Subcutaneous abdominal adipose tissue (tissue), 5 donors: ENCODE results near the gene PPP1R13L.
"Not testable (repeated sequence)": the region's sequence is repeated elsewhere in the genome, so short reads cannot be mapped to it uniquely, and the experiment has no call there.

Source experiments
- H3K27ac ChIP-seq: one replicate; pipeline ENCODE4 v1.7.0; 2013; ENCODE audit warnings: low read depth, mild to moderate bottlenecking, inconsistent platforms, low read length, moderate library complexity
- H3K27me3 ChIP-seq, 5 donors: one replicate each; pipeline ENCODE4 v1.7.0; 2013; ENCODE audit warnings: low read length in 5 of 5, inconsistent platforms in 1 of 5; ENCODE audit not compliant: control insufficient read depth in 5 of 5, insufficient read depth in 4 of 5
- H3K36me3 ChIP-seq, 5 donors: one replicate each; pipeline ENCODE4 v1.7.0; 2013; ENCODE audit warnings: low read length in 5 of 5; ENCODE audit not compliant: control insufficient read depth in 5 of 5, insufficient read depth in 5 of 5
- H3K4me1 ChIP-seq, 5 donors: one replicate each; pipeline ENCODE4 v1.7.0; 2013; ENCODE audit warnings: low read length in 5 of 5, mild to moderate bottlenecking in 3 of 5, moderate library complexity in 1 of 5; ENCODE audit not compliant: control insufficient read depth in 5 of 5, insufficient read depth in 5 of 5
- H3K4me3 ChIP-seq, 5 donors: one replicate each; pipeline ENCODE4 v1.7.0; 2013; ENCODE audit warnings: low read length in 5 of 5, low read depth in 1 of 5
- H3K9ac ChIP-seq, 5 donors: one replicate each; pipeline ENCODE4 v1.7.0; 2013; ENCODE audit warnings: low read length in 5 of 5, mild to moderate bottlenecking in 4 of 5, moderate library complexity in 3 of 5
- H3K9me3 ChIP-seq, 5 donors: one replicate each; pipeline ENCODE4 v1.7.0; 2013; ENCODE audit warnings: low read length in 5 of 5; ENCODE audit not compliant: control insufficient read depth in 5 of 5
- donor health status: healthy.
- donor health status: healthy.
- donor health status: healthy.
- donor health status: healthy.
- donor health status: healthy.

Gene PPP1R13L

GRCh38 chr19:45340232-45340898, 64.5 kb downstream of the PPP1R13L start, which contains the start of gene KLC3:
Gene KLC3 (plus strand): TSS chr19:45340750. CDS start chr19:45345542, 4,792 bp downstream.
- Histone ChIP-seq H3K27me3 (peaks cover 17 to 34% (median 23%) of the 10 kb centered on the region in 5 donors), H3K4me1 (peaks cover 0 to 5% (median 2%) of the 10 kb centered on the region in 5 donors), H3K27ac (no peak within 1 kb of the TSS), H3K9ac (no peak within 1 kb of the TSS), H3K9me3 (no peaks in the 10 kb centered on the region), H3K36me3 (no peaks in the 10 kb centered on the region), H3K4me3 (no peak within 1 kb of the TSS)

- H3K4me3 ChIP-seq: no peak overlapping the region
- peaks cover 13 to 27% (median 19%) of the 10 kb centered on the region in 5 donors for H3K27me3 ChIP-seq
- H3K36me3 ChIP-seq: no peaks in the 10 kb centered on the region
- H3K9ac ChIP-seq: no peak overlapping the region
- no peak overlapping the region for H3K27ac ChIP-seq
- no peaks in the 10 kb centered on the region for H3K9me3 ChIP-seq
- peaks cover 0 to 5% (median 2%) of the 10 kb centered on the region in 5 donors for H3K4me1 ChIP-seq
Observed at GRCh38 chr19:45339629-45340028, 65.2 kb downstream of the PPP1R13L start.

DNA sequence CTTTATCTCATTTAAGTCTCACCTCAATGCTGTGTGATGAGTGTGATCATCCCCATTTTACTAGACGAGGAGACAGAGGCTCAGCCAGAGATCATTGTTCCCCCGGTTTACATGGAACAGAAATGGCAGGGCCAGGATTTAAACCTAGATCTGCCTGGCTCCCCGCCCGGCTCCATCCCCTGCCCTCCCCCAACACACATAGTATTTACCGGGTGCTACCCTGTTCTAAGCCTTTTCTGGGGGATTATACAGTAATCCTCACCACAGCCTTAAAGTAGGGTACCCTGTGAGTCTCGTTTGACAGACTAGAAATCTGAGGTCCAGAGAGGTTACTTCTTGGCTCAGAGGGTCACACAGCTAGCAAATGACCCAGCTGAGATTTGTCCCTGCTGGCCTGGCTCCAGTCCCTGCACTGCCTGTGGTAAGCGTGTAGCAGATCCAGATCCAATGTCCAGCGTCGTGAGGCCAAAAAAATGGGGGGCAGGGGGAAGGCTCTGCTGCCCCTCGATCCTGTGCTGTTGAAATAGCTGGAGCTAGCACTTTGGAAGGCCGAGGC, 68.1 kb downstream of the PPP1R13L start:
- Histone ChIP-seq H3K9ac (no peak overlapping the region), H3K27ac (no peak overlapping the region), H3K36me3 (no peaks in the 10 kb centered on the region), H3K27me3 (peaks cover 13 to 19% (median 16%) of the 10 kb centered on the region in 5 donors), H3K9me3 (no peaks in the 10 kb centered on the region), H3K4me3 (no peak overlapping the region), H3K4me1 (peaks cover 0 to 5% (median 2%) of the 10 kb centered on the region in 5 donors)

DNA sequence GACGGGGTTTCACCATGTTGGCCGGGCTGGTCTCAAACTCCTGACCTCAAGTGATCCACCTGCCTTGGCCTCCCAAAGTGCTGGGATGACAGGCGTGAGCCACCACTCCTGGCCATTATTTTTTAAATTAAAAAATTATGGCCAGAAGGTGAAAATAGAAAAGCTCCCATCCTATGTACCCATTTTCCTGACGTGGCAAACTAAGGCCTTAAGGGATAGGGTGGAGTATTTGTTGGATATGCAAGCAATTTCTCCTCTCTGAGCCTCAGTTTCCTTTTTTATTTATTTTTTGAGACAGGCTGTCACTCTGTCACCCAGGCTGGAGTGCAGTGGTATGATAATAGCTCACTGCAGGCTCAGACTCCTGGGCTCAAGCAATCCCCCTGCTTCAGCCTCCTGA, 70.0 kb downstream of the PPP1R13L start:
- H3K27ac ChIP-seq, H3K9ac ChIP-seq, H3K4me1 ChIP-seq, H3K9me3 ChIP-seq, H3K36me3 ChIP-seq, H3K4me3 ChIP-seq, H3K27me3 ChIP-seq: not testable (repeated sequence)

DNA sequence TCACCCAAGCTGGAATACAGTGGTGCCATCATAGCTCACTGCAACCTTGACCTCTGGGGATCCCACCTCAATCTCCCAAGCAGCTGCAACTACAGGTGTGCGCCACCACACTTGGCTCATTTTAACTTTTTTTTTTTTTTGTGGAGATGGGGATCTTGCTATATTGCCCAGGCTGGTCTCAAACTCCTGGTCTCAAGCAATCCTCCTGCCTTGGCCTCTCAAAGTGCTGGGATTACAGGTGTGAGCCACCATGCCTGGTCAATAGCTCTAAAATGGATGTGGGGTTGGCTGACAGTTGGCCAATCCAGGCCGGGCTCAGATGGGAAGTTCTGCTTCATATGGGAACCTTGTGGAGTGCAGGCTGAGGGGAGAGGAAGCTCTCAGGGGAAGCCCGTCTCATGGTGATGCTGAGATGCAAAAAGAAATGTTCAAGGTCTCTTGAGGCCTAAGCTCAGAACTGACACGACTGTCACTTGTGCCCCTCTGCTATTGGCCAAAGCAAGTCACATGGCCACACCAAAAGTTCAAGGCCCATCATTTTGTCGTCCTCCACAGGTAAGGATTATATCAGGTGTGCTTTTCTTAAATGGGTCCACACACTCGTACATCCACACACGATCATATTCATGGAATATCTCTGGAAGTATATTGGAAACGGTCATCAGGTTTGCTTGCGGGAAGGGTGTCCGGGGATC, 71.1 kb downstream of the PPP1R13L start:
- Histone ChIP-seq H3K9ac (no peak overlapping the region), H3K27me3 (no peaks in the 10 kb centered on the region), H3K4me1 (peaks cover 0 to 4% (median 0%) of the 10 kb centered on the region in 5 donors), H3K4me3 (no peak overlapping the region), H3K36me3 (no peaks in the 10 kb centered on the region), H3K27ac (no peak overlapping the region), H3K9me3 (no peaks in the 10 kb centered on the region)

- Histone ChIP-seq H3K27me3 (no peaks in the 10 kb centered on the region), H3K4me1 (peaks cover 0 to 1% (median under 1%) of the 10 kb centered on the region in 5 donors), H3K9ac (no peak overlapping the region), H3K27ac (no peak overlapping the region), H3K36me3 (no peaks in the 10 kb centered on the region), H3K4me3 (no peak overlapping the region), H3K9me3 (no peaks in the 10 kb centered on the region)
Observed at GRCh38 chr19:45331411-45331810, 73.5 kb downstream of the PPP1R13L start.
